K562 (cell line): ENCODE results near the gene FOSL1. TPM values are rescaled to one million over a fixed set of nuclear protein-coding genes. Genes with fewer than 3 reads are reported as not detected.
A peak's percentile ranks its signal among the peaks of the same experiment; 100 is the strongest.

Experiments used
- C11orf30 ChIP-seq: fragments of 450-650 bp; IDR thresholded peaks from 2 replicates; pipeline ENCODE4 v1.6.1; 2016; ENCODE audit warnings: low read depth, mild to moderate bottlenecking
- CXXC5 ChIP-seq: fragments of 250-450 bp; sonication (Bioruptor Pico); IDR thresholded peaks from 2 replicates; pipeline ENCODE4 v1.8.0; 2022; ENCODE audit warnings: inconsistent platforms, mild to moderate bottlenecking, moderate library complexity
- DEAF1 ChIP-seq: fragments of 450-650 bp; formaldehyde crosslinking; IDR thresholded peaks from 2 replicates; pipeline ENCODE4 v1.4.0; 2020; ENCODE audit warnings: mild to moderate bottlenecking, moderate library complexity
- HEY1 ChIP-seq: fragments of 250-450 bp; sonication (Bioruptor Pico); IDR thresholded peaks from 2 replicates; pipeline ENCODE4 v1.5.0; 2020; ENCODE audit warnings: mild to moderate bottlenecking, moderate library complexity, borderline replicate concordance
- ILF3 ChIP-seq: fragments of 450-650 bp; IDR thresholded peaks from 2 replicates; pipeline ENCODE4 v1.6.1; 2018; ENCODE audit warnings: antibody characterized with exemption, mild to moderate bottlenecking, moderate library complexity, borderline replicate concordance
- MAFF ChIP-seq: IDR thresholded peaks from 2 replicates; pipeline ENCODE4 v1.6.1; 2012; ENCODE audit warnings: low read length, improper control_type of control experiment
- MCM7 ChIP-seq, 2 experiments: fragments of 450-650 bp; IDR thresholded peaks; 2 replicates each; pipeline ENCODE4 v1.6.1; 2016 to 2018
- MLLT1 ChIP-seq, 2 experiments: fragments of 450-650 bp; IDR thresholded peaks; 2 replicates each; pipeline ENCODE4 v1.6.1; 2016
- NR2C2 ChIP-seq, 2 experiments: fragments of 200-800 bp in 1 of 2; sonication (Bioruptor generic) in 1 of 2; sonication (generic) in 1 of 2; formaldehyde crosslinking in 1 of 2; IDR thresholded peaks; 2 replicates each; pipeline versions ENCODE4 v1.6.1 to v1.8.0; 2016 to 2022; ENCODE audit warnings: mild to moderate bottlenecking in 1 of 2, missing compliant biosample characterization in 1 of 2, missing genetic modification characterization in 1 of 2, missing genetic modification reagents in 1 of 2
- NR3C1 ChIP-seq: sonication (generic); formaldehyde crosslinking; IDR thresholded peaks from 2 replicates; pipeline ENCODE4 v1.8.1; 2022; ENCODE audit warnings: missing genetic modification reagents
- PRMT5 ChIP-seq: sonication (generic); formaldehyde crosslinking; IDR thresholded peaks from 2 replicates; pipeline ENCODE4 v1.5.0; 2020; ENCODE audit warnings: missing genetic modification reagents
- RBM15 ChIP-seq: fragments of 200-400 bp; formaldehyde crosslinking; IDR thresholded peaks from 2 replicates; pipeline ENCODE4 v1.6.1; 2018; ENCODE audit warnings: mild to moderate bottlenecking, low read length, moderate library complexity; ENCODE audit not compliant: insufficient read depth
- SPI1 ChIP-seq: IDR thresholded peaks from 2 replicates; pipeline ENCODE4 v1.6.1; 2011; ENCODE audit warnings: low read depth, low read length, control low read depth, borderline replicate concordance
- SUPT5H ChIP-seq: fragments of 450-650 bp; IDR thresholded peaks from 2 replicates; pipeline ENCODE4 v1.6.1; 2016
- TAF1 ChIP-seq: IDR thresholded peaks from 2 replicates; pipeline ENCODE4 v1.6.1; 2011; ENCODE audit warnings: mild to moderate bottlenecking, low read length, moderate library complexity; ENCODE audit not compliant: insufficient read depth, control insufficient read depth, severe bottlenecking; ENCODE audit errors: extremely low read depth
- THAP7 ChIP-seq: fragments of 250-450 bp; sonication (Bioruptor Pico); IDR thresholded peaks from 2 replicates; pipeline ENCODE4 v1.5.0; 2021
- YBX1 ChIP-seq: fragments of 450-650 bp; IDR thresholded peaks from 2 replicates; pipeline ENCODE4 v1.7.1; 2016; ENCODE audit warnings: mild to moderate bottlenecking
- ZNF780A ChIP-seq: fragments of 250-450 bp; sonication (Bioruptor Pico); IDR thresholded peaks from 2 replicates; pipeline ENCODE4 v1.5.0; 2021; ENCODE audit warnings: mild to moderate bottlenecking
- polyA plus RNA-seq, 8 experiments: library from polyadenylated mRNA; depleted of rRNA in 4 of 8; stranded (reverse) in 5 of 8; unstranded in 3 of 8; fragments of >200 nt; fragmentation: Nextera tagmentation in 2 of 8; fragmentation: Illumina TruSeq in 1 of 8; extraction: Ambion mirVana in 2 of 8; extraction: Trizol in 1 of 8; gene quantifications; 2 replicates each; pipeline versions ENCODE4 v1.2.1 to v1.2.3, GENCODE V29; 2011 to 2014; ENCODE audit warnings: inconsistent platforms in 1 of 8, missing spikeins in 1 of 8
- total RNA-seq, 7 experiments: library from RNA; depleted of rRNA in 6 of 7; stranded (reverse); fragments of >200 nt in 6 of 7; fragmentation: Illumina TruSeq in 2 of 7; extraction: Trizol in 2 of 7; gene quantifications; 2 replicates each; pipeline versions ENCODE4 v1.2.1 to v1.2.3, GENCODE V29; 2011 to 2021; ENCODE audit warnings: low replicate concordance in 1 of 7
- TF ChIP-seq, protein P1 (sequence below), 2 experiments: fragments of 450-650 bp; conservative IDR thresholded peaks; 2 replicates each; pipeline ENCODE4 v1.6.1; 2017; ENCODE audit warnings: mild to moderate bottlenecking in 2 of 2, moderate library complexity in 2 of 2
- TF ChIP-seq, protein P2 (sequence below): sonication (generic); formaldehyde crosslinking; IDR thresholded peaks from 2 replicates; pipeline ENCODE4 v1.8.1; 2022; ENCODE audit warnings: missing genetic modification reagents

The FOSL1 gene
- total and polyA plus RNA-seq, 9 of the 15 experiments (the other 6 are each of a cell fraction or from before 2014, with no cell fraction given): 3.5 to 39.6 (median 10.0) TPM

DNA sequence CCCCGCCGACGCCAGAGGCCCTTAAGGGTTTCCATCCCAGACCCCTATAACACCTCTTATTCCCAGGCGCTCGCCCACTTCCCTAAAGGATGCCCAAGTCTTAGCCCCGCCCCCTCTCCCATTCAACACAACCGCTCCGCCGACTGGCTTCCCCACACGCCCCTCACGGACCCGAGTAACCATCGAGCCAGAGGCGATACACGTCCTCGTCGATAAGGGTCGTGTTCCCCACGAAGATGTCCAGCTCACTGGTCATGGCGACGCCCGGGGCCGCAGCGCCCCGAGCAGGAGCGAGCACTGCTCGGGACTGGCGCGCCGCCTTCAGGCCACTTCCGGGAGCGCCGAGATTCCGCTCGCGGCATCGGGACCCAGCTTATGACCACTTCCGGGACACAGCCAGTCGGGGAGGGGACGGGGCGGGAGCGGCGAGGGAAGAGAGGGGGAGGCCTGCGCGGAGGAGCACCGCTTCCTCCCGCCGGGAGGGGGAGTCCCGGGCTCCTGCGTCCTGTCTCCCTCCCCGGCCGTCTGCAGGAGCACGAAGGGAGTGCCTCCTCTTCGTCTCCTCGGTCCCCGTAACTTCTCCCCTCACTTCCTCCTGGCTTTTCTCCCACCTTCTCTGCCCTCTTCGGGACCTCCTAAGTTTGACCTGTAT, 11.9 kb downstream of the FOSL1 start, which contains the start of gene FIBP (continued):
- no peak for TF ChIP-seq NR3C1 (CRISPR knock-in tag)
- TF ChIP-seq MLLT1 (IDR thresholded peaks at IDR 0.05): peak in 1 of 2 experiments; percentile 82; a peak in 1 of 4 replicates
- TF ChIP-seq CXXC5: peak; percentile 90
- no peak; the same call in 1 of the 2 replicates for TF ChIP-seq ILF3
- TF ChIP-seq MAFF: no peak
- peak; percentile 64; the same call in 1 of the 2 replicates for TF ChIP-seq SPI1
- no peak for TF ChIP-seq PRMT5 (CRISPR knock-in tag)
- TF ChIP-seq THAP7 (CRISPR knock-in tag): peak; percentile 17; the same call in 1 of the 2 replicates
- TF ChIP-seq NR2C2 (CRISPR knock-in tag; IDR thresholded peaks at IDR 0.05): peak; percentile 86
- TF ChIP-seq NR2C2 (tag; IDR thresholded peaks at IDR 0.05): peak; percentile 91
- no peak for TF ChIP-seq HEY1 (CRISPR knock-in tag)
- TF ChIP-seq MCM7 (IDR thresholded peaks at IDR 0.05): no peak
- TF ChIP-seq ZNF780A (CRISPR knock-in tag): no peak
- no peak for TF ChIP-seq YBX1
- TF ChIP-seq, protein P1, sequence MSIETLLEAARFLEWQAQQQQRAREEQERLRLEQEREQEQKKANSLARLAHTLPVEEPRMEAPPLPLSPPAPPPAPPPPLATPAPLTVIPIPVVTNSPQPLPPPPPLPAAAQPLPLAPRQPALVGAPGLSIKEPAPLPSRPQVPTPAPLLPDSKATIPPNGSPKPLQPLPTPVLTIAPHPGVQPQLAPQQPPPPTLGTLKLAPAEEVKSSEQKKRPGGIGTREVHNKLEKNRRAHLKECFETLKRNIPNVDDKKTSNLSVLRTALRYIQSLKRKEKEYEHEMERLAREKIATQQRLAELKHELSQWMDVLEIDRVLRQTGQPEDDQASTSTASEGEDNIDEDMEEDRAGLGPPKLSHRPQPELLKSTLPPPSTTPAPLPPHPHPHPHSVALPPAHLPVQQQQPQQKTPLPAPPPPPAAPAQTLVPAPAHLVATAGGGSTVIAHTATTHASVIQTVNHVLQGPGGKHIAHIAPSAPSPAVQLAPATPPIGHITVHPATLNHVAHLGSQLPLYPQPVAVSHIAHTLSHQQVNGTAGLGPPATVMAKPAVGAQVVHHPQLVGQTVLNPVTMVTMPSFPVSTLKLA (conservative IDR thresholded peaks at IDR 0.05): peak; percentile 80 to 90
- peak; percentile 51; the same call in 1 of the 2 replicates for TF ChIP-seq DEAF1 (CRISPR knock-in tag)
- peak; percentile 79 for TF ChIP-seq TAF1
- no peak for TF ChIP-seq RBM15
- TF ChIP-seq, protein P2, sequence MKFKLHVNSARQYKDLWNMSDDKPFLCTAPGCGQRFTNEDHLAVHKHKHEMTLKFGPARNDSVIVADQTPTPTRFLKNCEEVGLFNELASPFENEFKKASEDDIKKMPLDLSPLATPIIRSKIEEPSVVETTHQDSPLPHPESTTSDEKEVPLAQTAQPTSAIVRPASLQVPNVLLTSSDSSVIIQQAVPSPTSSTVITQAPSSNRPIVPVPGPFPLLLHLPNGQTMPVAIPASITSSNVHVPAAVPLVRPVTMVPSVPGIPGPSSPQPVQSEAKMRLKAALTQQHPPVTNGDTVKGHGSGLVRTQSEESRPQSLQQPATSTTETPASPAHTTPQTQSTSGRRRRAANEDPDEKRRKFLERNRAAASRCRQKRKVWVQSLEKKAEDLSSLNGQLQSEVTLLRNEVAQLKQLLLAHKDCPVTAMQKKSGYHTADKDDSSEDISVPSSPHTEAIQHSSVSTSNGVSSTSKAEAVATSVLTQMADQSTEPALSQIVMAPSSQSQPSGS: no peak
- peak; percentile 94 for TF ChIP-seq SUPT5H
- TF ChIP-seq C11orf30: peak; percentile 93
